GM08714 (cell line): ENCODE data around the gene PTPRN2.

ENCODE experiments used
- H3K4me3 ChIP-seq: fragments of 200-500 bp; sonication (Bioruptor generic); 2 replicates; pipeline ENCODE4 v1.5.1; 2014; ENCODE audit warnings: mild to moderate bottlenecking, low read length, inconsistent platforms
- ZNF274 ChIP-seq: IDR thresholded peaks from 2 replicates; pipeline ENCODE4 v1.6.1; 2012; ENCODE audit warnings: mild to moderate bottlenecking, low read depth, low read length

PTPRN2 gene

DNA sequence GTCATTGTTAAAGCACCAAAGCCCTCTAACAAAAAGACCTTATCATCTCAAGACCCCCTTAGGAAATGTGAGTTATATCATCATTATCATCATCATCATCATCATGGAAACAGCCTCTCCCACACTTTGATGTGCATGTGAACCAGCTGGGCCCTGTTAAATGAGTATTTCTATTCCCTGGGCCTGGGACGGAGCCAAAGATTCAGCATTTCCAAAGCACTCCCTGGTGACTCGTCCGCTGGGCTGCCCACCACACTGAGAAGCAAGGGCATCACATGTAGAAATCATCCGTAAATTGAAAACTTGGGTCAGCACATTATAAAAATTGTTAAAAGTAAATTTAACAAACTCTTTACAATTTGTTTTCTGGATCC, 88.6 kb downstream of the PTPRN2 start:
- no peak overlapping the region for H3K4me3 ChIP-seq
- TF ChIP-seq ZNF274: no peak

DNA sequence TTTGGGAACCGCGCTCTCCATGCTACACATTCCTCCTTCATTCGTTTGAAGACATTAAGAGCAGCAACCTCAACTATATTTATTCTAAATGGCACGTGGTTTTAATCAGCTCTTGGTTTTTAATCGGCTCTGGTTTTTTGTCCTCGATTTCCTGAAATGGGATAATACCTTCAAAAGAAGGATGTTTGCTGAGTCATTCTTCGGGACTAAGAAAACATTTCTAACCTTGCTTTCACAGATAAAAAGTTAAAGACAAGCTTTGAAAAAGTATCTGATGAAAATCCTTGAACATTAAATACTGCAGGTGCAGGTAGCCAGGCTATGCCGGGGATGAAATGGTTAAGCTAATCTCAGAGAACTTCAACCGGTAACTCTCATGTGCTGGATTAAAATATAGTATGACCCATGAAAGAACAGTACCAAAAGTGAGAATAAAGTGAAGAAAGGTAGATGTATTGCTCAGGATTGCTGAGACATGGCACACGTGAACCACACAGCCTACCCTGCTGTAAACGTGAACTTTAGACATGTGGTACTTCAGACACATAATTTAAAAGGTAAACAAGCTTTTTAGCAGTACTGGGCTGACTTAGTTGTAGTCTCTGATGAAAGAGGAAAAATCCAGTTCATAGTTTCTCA, 89.1 kb downstream of the PTPRN2 start:
- H3K4me3 ChIP-seq: no peak overlapping the region
- no peak for TF ChIP-seq ZNF274

GRCh38 chr7:158497627-158498026, 90.0 kb downstream of the PTPRN2 start:
- no peak for TF ChIP-seq ZNF274
- H3K4me3 ChIP-seq: no peak overlapping the region

- no peak overlapping the region for H3K4me3 ChIP-seq
Measured at GRCh38 chr7:158495786-158496185, 91.8 kb downstream of the PTPRN2 start.

GRCh38 chr7:158495216-158495615, 92.4 kb downstream of the PTPRN2 start:
- no peak for TF ChIP-seq ZNF274
- H3K4me3 ChIP-seq: no peak overlapping the region

More at GRCh38 chr7:158495786-158496185, 91.8 kb downstream of the PTPRN2 start:
- no peak for TF ChIP-seq ZNF274

DNA sequence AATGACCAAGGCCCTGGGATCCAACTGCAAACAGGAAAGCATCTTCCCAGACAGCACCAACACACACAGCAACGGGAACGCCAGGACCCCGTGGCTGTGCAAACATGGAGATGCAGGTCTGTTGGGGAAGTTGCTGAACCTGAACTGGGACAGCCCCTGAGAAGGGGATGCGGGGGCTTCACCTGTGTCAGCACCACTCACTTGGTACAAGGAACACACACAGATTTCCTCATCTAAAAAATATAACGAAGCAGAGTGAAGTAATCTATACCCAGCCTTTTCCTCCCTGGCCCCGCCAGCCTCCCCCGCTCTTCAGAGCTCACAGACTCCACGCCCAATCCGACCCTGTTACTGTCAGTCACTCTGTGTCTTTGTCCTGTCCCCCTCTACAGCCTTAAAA, 93.0 kb downstream of the PTPRN2 start:
- no peak for TF ChIP-seq ZNF274
- no peak overlapping the region for H3K4me3 ChIP-seq

DNA sequence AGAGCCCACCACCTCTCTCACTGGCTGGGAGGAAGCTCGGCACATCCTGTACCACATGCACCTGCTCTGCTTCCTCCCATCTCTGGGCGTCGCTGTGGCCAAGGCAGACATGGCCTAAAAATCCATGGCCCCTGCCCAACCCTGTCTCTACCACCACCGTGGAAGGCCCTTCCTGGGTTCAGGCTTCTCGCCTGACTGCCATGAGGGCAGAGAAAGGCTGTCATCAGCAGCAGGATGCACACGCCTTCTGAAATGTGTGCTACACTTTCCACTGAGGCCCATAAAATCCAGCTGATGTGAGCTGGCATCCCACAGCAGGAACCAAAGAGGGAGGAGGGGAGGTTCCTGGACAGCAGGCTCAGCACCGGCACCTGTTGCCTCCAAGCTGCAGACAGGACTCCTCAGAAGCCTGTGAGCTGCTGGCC, 93.4 kb downstream of the PTPRN2 start:
- H3K4me3 ChIP-seq: no peak overlapping the region
- TF ChIP-seq ZNF274: no peak

- TF ChIP-seq ZNF274: no peak
- no peak overlapping the region for H3K4me3 ChIP-seq
Measured at GRCh38 chr7:158492367-158492764, 95.3 kb downstream of the PTPRN2 start.

GRCh38 chr7:158491094-158491493, 96.5 kb downstream of the PTPRN2 start:
- no peak for TF ChIP-seq ZNF274
- no peak overlapping the region for H3K4me3 ChIP-seq

GRCh38 chr7:158490171-158490782, 97.3 kb downstream of the PTPRN2 start:
- no peak overlapping the region for H3K4me3 ChIP-seq
- no peak for TF ChIP-seq ZNF274

- TF ChIP-seq ZNF274: no peak
- no peak overlapping the region for H3K4me3 ChIP-seq
Measured at GRCh38 chr7:158489462-158490155, 98.0 kb downstream of the PTPRN2 start.

DNA sequence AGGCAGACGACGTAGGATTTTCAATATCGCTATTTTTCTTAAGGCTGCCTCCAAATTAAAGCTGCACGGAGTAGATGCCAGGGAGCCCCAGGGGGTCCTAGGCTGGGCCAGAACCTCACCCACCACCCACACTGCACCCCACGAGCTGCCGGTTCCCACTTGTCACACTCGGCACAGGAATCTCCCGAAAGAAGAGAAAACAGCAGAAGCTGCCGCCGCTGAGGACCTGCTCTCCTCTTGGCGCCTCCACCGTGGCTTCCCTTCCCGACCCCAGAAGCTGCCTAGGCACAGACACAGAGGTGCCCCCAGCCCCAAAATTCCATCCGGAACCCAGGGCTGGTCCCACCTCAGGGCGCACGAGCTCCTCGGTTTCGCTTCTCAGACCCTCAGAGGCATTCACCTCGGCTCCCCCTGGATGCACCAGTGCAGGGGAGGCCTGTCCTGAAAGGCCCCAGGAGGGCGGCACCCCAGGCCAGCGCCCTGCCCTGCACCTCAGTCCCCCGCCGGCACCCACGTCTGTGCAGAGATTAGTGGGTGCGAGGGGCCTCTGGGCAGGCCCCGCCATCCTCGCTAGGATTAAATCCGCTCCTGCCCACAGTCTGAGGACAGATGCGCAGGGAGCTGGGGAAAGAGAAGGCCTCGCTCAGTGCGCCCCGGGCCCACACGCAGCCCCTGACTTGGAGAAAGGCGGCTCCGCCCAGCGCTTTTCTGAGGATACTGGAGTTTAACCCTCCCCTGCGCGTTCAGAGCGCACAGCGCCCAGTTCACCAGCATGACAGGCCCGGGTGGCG, 99.2 kb downstream of the PTPRN2 start:
- TF ChIP-seq ZNF274: no peak

GRCh38 chr7:158487631-158488151, 99.9 kb downstream of the PTPRN2 start:
- no peak for TF ChIP-seq ZNF274
- no peak overlapping the region for H3K4me3 ChIP-seq

More for the DNA sequence above, 99.2 kb downstream of the PTPRN2 start:
- H3K4me3 ChIP-seq: no peak overlapping the region

DNA sequence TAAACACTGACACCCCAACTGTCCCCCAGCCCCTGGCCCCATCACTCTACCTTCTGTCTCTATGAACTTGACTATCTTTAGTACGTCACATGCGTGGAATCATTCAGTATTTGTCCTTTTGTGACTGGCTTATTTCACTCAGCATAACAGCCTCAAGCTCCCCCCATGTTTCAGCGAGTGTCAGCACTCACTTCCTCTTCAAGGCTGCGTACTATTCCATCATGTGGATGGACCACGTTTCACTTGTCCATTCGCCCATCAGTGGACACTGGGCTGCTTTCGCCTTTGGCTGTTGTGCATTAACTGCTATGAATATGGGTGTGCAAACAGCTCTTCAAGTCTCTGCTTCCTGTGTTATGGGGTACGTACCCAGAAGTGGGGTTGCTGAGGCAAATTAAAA, 100.7 kb downstream of the PTPRN2 start:
- H3K4me3 ChIP-seq: no peak overlapping the region
- no peak for TF ChIP-seq ZNF274
